Omental fat pad (tissue), 4 donors: ENCODE results near the gene AEBP1. TPM values are rescaled to one million over a fixed set of nuclear protein-coding genes. Genes with fewer than 3 reads are reported as not detected.
A peak's percentile ranks its signal among the peaks of the same experiment; 100 is the strongest.

ENCODE experiments used
- ATAC-seq: fragments of 150-250 bp; one replicate; pipeline ENCODE4 v1.9.1; 2016; ENCODE audit warnings: mild to moderate bottlenecking, moderate library complexity; ENCODE audit not compliant: low FRiP score
- DNase-seq: peaks from one replicate; pipeline ENCODE4 v3.0.0-alpha.2; 2019; ENCODE audit warnings: low spot score
- total RNA-seq, 4 donors: library from RNA; depleted of rRNA; stranded (reverse); fragments of >200 nt; gene quantifications; one replicate each; pipeline ENCODE4 v1.1.0, GENCODE V29; 2016
- TF ChIP-seq, protein P1 (sequence below), 3 donors: fragments of 450-650 bp; IDR thresholded peaks; one replicate each; pipeline ENCODE4 v1.5.1; 2016 to 2017; ENCODE audit warnings: antibody characterized with exemption in 3 of 3, mild to moderate bottlenecking in 3 of 3, moderate library complexity in 2 of 3

The AEBP1 gene
- total RNA-seq = 100 to 1,000 TPM in 3 of 4 donors, 10 to 100 TPM in 1; 64.9 to 209 (median 163) TPM

DNA sequence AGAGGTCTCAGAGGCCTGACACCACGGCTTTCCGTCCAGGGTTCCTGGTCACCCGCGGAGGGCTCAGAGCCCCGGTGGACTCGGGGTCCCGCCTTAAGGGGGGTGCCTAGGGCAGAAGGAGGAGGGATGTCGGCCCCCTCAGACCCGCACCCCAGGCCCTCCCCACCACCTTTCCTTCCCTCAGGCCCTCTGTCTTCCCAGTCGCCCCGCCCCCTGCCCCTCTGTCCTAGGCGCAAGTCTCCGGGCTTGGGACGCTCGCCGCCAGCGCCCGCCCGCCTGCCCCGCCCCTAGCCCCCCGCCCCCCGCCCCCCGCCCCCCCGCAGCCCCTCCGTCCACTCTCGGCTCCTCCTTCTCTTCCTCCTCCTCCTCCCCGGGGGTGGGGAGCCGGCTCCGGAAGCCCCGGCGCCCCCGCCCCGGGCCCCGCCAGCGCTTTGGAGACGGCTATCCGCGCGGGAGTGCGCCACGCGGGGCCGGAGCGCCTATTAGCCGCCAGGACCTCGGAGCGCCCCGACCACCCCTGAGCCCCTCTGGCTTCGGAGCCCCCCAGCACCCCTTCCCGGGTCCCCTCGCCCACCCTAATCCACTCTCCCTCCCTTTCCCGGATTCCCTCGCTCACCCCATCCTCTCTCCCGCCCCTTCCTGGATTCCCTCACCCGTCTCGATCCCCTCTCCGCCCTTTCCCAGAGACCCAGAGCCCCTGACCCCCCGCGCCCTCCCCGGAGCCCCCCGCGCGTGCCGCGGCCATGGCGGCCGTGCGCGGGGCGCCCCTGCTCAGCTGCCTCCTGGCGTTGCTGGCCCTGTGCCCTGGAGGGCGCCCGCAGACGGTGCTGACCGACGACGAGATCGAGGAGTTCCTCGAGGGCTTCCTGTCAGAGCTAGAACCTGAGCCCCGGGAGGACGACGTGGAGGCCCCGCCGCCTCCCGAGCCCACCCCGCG is at the start of gene AEBP1:
AEBP1 (plus strand) TSS at position 423 of the 937 bp plus-strand sequence; CDS start at position 744, 321 bp downstream.
- ATAC-seq (peak; percentile 7), DNase-seq (no peak)
- TF ChIP-seq, protein P1, sequence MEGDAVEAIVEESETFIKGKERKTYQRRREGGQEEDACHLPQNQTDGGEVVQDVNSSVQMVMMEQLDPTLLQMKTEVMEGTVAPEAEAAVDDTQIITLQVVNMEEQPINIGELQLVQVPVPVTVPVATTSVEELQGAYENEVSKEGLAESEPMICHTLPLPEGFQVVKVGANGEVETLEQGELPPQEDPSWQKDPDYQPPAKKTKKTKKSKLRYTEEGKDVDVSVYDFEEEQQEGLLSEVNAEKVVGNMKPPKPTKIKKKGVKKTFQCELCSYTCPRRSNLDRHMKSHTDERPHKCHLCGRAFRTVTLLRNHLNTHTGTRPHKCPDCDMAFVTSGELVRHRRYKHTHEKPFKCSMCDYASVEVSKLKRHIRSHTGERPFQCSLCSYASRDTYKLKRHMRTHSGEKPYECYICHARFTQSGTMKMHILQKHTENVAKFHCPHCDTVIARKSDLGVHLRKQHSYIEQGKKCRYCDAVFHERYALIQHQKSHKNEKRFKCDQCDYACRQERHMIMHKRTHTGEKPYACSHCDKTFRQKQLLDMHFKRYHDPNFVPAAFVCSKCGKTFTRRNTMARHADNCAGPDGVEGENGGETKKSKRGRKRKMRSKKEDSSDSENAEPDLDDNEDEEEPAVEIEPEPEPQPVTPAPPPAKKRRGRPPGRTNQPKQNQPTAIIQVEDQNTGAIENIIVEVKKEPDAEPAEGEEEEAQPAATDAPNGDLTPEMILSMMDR (IDR thresholded peaks at IDR 0.05) = no peak

DNA sequence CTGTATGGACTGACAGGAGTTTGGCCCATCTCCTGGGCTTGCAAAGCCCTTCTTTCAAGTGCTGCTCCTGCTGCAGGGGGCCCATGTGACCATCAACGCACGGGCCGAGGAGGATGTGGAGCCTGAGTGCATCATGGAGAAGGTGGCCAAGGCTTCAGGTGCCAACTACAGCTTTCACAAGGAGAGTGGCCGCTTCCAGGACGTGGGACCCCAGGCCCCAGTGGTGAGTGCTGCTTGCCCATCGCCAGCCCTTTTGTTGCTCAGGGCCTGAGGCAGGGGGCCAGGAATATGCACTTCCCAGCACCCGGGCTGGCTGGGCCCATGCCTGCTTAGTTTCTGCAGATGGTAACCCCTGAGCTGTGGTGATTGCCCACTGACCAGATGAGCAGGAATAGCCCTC is 47.5 kb upstream of the AEBP1 start:
- DNase-seq (peak; percentile 2), ATAC-seq (no peak)
- TF ChIP-seq, protein P1 (IDR thresholded peaks at IDR 0.05) = no peak

DNA sequence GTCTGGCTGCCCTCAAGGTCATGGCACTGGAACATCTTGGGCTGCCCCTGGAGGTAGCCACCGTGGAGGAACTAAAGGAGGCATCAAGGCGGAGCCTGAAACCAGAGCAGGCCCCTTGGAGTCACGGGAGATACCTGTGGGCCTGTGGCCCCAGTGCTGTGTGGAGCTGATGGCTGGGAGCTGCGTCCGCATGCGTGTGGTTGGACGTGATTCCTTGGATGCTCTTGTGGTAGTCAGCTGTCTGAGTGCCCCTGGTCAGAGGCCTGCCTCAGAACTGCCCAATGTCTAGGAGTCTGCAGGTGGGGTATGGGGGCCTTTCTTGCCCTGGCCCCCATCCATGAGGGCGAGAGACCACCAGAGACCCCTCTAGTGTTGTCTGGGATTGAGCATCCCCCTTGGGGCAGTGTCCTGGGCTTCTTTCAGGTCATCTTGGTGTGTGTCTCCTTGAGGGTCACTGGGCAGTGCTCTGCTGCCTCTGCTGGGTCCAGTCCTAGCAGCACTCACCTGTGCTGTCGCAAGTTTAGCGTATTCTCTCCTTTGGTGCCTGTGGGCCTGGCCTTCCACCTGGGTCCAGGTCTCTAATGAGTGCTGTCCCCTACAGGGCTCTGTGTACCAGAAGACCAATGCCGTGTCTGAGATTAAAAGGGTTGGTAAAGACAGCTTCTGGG is 46.8 kb upstream of the AEBP1 start:
- TF ChIP-seq, protein P1 (IDR thresholded peaks at IDR 0.05) = no peak
- ATAC-seq = no peak
- no peak for DNase-seq

DNA sequence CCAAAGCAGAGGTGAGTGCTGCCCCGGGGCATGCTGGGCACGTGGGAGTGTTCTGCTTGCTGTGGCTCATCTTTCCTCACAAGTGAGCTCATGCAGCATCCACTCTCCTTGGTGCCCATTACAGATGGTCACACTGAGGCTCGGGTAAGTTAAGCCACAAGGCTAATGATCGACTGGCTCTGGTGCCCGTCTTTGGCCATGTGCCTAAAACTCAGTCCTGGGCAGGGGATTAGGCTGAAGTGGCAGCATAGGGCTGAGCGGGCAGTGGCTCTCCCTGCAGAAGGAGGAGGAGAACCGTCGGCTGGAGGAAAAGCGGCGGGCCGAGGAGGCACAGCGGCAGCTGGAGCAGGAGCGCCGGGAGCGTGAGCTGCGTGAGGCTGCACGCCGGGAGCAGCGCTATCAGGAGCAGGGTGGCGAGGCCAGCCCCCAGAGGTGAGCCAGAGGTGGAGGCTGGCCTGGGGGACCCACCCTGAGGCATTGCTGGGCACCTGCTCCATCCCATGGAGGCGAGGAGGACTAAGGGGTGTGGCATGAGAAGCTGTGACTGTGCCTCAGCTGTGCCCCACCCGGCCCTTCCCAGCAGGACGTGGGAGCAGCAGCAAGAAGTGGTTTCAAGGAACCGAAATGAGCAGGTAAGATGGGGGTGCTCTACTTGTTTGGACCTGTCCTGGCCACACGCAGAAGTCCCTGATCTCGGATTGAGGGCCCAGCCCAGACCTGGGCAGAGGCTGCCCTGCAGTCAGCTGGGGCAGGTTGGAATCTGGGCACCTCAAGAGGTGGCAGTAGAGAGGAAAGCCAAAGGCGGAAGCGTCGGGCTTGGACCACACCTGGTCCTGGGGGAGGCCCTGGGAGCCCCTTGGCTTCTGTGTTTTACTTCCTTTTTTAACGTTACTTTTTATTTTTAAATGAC is 46.0 kb upstream of the AEBP1 start:
- ATAC-seq = no peak
- TF ChIP-seq, protein P1 (IDR thresholded peaks at IDR 0.05) = no peak
- DNase-seq = peak; percentile 5

DNA sequence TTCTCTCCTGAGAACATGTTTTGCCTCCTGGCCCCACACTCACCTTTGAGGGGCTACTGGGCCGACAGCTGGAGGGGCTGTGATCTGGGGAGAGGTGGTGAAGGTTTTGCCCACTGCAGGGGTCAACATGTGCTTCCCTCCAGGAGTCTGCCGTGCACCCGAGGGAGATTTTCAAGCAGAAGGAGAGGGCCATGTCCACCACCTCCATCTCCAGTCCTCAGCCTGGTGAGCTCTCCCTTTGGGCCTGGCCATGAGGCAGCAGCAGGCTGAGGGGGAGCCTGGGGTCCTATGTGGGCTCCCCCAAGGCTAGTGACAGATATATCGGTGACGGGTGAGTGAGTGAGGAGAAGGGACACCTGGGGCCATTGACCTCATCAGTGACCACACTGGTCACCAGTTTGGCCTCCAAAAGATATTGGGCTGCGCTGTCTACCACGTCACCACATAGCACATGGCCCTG is 45.4 kb upstream of the AEBP1 start:
- peak; percentile 3 for DNase-seq
- TF ChIP-seq, protein P1 (IDR thresholded peaks at IDR 0.05) = no peak
- no peak for ATAC-seq
